Activated naive CD8-positive, alpha-beta T cell (primary cell): ENCODE measurements around the gene XPO4.
"Not testable (repeated sequence)": the region's sequence is repeated elsewhere in the genome, so short reads cannot be mapped to it uniquely, and the experiment has no call there.

Experiments used
- H3K27ac Mint-ChIP-seq: one replicate; pipeline ENCODE4 v1.8.0; 2021; ENCODE audit warnings: mixed read lengths
- H3K27me3 Mint-ChIP-seq: one replicate; pipeline ENCODE4 v1.8.0; 2021; ENCODE audit warnings: mixed read lengths
- H3K36me3 Mint-ChIP-seq: one replicate; pipeline ENCODE4 v1.8.0; 2021; ENCODE audit warnings: mixed read lengths
- H3K4me1 Mint-ChIP-seq: one replicate; pipeline ENCODE4 v1.8.0; 2021; ENCODE audit warnings: low read depth, mixed read lengths
- H3K4me3 Mint-ChIP-seq: one replicate; pipeline ENCODE4 v1.8.0; 2021; ENCODE audit warnings: mild to moderate bottlenecking, mixed read lengths
- H3K9me3 Mint-ChIP-seq: one replicate; pipeline ENCODE4 v1.8.0; 2021; ENCODE audit warnings: low read depth, mixed read lengths

XPO4 gene

DNA sequence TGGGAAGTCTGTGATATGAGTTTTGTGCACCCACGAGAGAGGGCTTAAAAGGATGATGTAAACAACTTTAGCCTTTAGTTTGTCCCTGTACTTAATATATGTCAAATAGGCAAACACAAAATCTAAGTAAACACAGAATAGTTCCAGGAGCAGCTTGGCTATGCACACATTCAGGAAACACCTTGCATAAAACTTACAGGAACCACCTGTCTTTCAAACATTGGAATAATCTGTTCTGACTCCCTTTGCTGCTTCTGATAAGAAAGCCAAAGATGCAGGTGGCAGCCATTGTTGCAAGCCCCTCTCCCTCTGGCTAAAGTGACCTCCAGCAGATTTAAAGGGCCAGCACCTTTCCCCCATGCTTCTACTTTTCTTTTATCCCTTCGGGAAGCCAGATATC is 133.5 kb downstream of the XPO4 start:
- H3K4me1 Mint-ChIP-seq = peaks cover 37% of the 10 kb centered on the region
- H3K27me3 Mint-ChIP-seq = no peaks in the 10 kb centered on the region
- peaks cover 15% of the 10 kb centered on the region for H3K9me3 Mint-ChIP-seq
- H3K36me3 Mint-ChIP-seq = peaks cover 32% of the 10 kb centered on the region
- H3K27ac Mint-ChIP-seq = no peak overlapping the region
- no peak overlapping the region for H3K4me3 Mint-ChIP-seq

- Mint-ChIP-seq H3K27me3 (no peaks in the 10 kb centered on the region), H3K27ac (no peak overlapping the region), H3K4me3 (no peak overlapping the region), H3K4me1 (peaks cover 31% of the 10 kb centered on the region), H3K36me3 (peaks cover 32% of the 10 kb centered on the region), H3K9me3 (peaks cover 15% of the 10 kb centered on the region)
Measured at GRCh38 chr13:20767309-20767943, 135.1 kb downstream of the XPO4 start.

GRCh38 chr13:20760872-20761271 is 141.7 kb downstream of the XPO4 start:
- Mint-ChIP-seq H3K9me3 (no peaks in the 10 kb centered on the region), H3K27ac (no peak overlapping the region), H3K36me3 (peaks cover 13% of the 10 kb centered on the region), H3K27me3 (no peaks in the 10 kb centered on the region), H3K4me1 (peaks cover 2% of the 10 kb centered on the region), H3K4me3 (no peak overlapping the region)

DNA sequence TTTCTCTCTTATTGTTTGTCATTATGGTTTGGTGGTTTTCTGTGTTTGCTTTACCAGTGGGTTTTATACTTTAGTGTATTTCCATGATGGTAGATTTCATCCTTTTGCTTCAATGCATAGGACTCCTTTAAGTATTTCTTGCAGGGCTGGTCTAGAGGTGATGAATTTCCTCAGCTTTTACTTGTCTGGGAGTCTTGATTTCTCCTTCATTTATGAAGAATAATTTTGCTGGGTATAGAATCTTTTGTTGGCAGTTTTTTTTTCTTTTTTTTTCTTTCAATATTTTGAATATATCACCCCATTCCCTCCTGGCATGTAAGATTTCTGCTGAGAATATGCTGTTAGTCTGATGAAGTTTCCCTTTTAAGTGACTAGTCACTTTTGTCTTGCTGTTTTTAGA is 148.5 kb downstream of the XPO4 start:
- Mint-ChIP-seq H3K27ac (no peak overlapping the region), H3K4me3 (no peak overlapping the region), H3K27me3 (no peaks in the 10 kb centered on the region), H3K9me3 (peaks cover 11% of the 10 kb centered on the region), H3K36me3 (peaks cover 47% of the 10 kb centered on the region), H3K4me1 (no peaks in the 10 kb centered on the region)

GRCh38 chr13:20749377-20749776 is 153.2 kb downstream of the XPO4 start:
- H3K4me3 Mint-ChIP-seq = no peak overlapping the region
- no peaks in the 10 kb centered on the region for H3K4me1 Mint-ChIP-seq
- H3K9me3 Mint-ChIP-seq = peaks cover 22% of the 10 kb centered on the region
- no peaks in the 10 kb centered on the region for H3K27me3 Mint-ChIP-seq
- H3K27ac Mint-ChIP-seq = no peak overlapping the region
- H3K36me3 Mint-ChIP-seq = peaks cover 47% of the 10 kb centered on the region

DNA sequence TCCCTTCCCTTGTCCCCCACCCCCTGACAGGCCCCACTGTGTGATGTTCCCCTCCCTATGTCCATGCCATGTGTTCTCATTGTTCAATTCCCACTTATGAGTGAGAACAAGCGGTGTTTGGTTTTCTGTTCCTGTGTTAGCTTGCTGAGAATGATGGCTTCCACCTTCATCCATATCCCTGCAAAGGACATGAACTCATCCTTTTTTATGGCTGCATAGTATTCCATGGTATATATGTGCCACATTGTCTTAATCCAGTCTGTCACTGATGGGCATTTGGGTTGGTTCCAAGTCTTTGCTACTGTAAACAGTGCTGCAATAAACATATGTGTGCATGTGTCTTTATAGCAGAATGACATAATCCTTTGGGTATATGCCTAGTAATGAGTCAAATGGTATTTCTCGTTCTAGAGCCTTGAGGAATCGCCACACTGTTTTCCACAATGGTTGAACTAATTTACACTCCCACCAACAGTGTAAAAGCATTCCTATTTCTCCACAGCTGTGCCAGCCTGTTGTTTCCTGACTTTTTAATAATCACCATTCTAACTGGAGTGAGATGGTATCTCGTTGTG is 158.6 kb downstream of the XPO4 start:
- not testable (repeated sequence) for H3K4me3 Mint-ChIP-seq
- peaks cover 10% of the 10 kb centered on the region for H3K9me3 Mint-ChIP-seq

GRCh38 chr13:20740021-20740420 is 162.5 kb downstream of the XPO4 start:
- no peaks in the 10 kb centered on the region for H3K4me1 Mint-ChIP-seq
- no peak overlapping the region for H3K27ac Mint-ChIP-seq
- peaks cover 13% of the 10 kb centered on the region for H3K36me3 Mint-ChIP-seq
- no peak overlapping the region for H3K4me3 Mint-ChIP-seq
- no peaks in the 10 kb centered on the region for H3K27me3 Mint-ChIP-seq
- no peaks in the 10 kb centered on the region for H3K9me3 Mint-ChIP-seq

More for the DNA sequence above, 158.6 kb downstream of the XPO4 start:
- peaks cover 25% of the 10 kb centered on the region for H3K36me3 Mint-ChIP-seq
- not testable (repeated sequence) for H3K4me1 Mint-ChIP-seq, H3K27ac Mint-ChIP-seq, H3K27me3 Mint-ChIP-seq

DNA sequence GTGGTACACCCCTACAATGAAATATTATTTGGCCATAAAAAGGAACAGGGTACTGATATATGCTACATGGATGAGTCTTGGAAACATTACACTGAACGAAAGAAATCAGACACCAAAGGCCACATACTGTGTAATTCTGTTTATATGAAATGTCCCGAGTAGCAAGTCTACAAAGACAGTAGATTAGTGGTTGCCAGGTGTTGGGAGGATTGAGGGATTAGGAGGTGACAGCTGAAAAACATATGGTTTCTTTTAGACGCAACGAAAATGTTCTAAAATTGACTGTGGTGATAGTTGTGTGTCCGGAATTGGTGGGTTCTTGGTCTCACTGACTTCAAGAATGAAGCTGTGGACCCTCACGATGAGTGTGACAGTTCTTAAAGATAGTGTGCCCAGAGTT is 163.9 kb downstream of the XPO4 start:
- Mint-ChIP-seq H3K4me3 (no peak overlapping the region), H3K27me3 (no peaks in the 10 kb centered on the region), H3K4me1 (no peaks in the 10 kb centered on the region), H3K27ac (no peak overlapping the region), H3K36me3 (peaks cover 14% of the 10 kb centered on the region), H3K9me3 (no peaks in the 10 kb centered on the region)

DNA sequence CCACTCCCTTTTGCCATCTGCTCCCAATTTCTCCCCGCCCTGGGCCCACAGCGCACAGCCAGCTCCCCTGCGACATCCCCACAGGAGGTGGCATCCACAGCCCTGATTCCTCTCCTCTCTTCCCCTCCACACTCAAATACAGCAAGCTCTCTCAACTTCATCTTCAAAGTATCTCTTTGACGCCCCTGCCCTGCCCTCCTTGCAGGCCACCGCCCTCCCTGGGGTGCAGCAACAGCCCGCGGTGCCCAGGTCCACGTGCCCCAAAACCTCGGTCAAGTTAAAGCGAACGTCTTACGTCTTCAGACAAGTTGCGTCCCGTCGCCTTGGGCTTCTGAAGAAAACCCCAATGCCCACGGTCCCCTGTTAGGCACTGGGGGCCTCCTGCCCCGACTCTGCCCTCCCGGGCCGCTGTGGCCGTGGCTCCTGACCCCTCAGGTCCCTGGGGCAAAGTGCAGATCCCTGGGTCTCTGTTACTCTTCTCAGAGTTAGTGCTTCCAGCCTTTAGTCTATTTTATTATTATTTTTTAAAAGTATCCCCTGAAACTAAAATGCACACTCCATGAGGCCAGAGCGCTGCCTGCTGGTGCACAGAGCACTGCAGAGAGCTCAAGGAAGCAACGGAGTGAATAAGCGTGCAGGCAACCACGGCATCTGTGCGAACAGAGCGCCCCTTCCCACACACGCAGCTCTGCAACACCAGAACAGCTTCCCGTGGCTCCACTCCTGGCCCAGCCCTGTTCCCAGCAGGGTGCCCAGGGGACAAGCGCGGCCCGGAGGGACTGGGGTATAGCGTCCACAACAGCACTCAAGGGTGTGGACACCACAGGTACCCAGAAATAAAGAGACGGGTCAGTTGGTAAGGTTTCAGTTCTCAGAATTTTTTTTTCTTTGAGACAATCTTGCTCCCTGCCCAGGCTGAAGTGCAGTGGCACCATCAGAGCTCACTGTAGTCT is 172.6 kb downstream of the XPO4 start:
- Mint-ChIP-seq H3K4me1 (no peaks in the 10 kb centered on the region), H3K4me3 (no peak overlapping the region), H3K9me3 (no peaks in the 10 kb centered on the region), H3K27ac (no peak overlapping the region), H3K36me3 (peaks cover 10% of the 10 kb centered on the region), H3K27me3 (no peaks in the 10 kb centered on the region)

DNA sequence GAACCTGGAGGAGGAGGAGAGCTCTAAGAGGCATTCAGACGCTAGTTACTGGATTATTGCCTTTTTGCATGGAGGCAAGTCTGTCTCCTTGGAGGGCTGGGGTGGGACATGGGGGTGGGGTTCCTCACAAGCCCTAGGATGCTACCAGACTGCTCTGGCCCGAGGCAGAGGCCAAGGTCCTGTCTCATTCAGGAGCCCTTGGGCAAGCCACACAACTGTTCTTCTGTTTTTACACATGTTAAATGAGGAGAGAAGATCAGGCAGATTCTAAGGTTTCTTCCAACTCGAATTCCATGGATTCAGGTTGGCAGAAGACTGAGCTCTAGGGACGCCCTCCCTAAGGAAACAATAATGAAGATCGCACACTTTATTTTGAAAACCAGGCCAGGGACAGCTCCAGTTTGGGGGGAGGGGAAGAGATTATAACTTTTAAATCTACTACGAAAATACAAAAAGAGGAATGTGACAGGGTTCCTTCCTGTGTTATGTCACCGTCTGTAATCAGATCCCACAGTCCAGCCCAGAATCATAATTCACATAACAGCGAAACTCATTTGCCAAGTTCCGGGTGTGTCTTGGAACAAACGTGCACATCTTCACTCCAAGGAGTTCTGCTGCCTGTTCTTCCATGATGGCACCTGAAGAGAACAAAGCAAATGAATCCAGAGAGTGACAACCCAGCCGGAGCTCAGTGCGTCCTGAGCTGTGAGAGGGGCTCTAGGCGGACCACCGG is 173.8 kb downstream of the XPO4 start:
- no peaks in the 10 kb centered on the region for H3K4me1 Mint-ChIP-seq
- H3K27me3 Mint-ChIP-seq = no peaks in the 10 kb centered on the region
- H3K9me3 Mint-ChIP-seq = no peaks in the 10 kb centered on the region
- H3K4me3 Mint-ChIP-seq = no peak overlapping the region
- H3K27ac Mint-ChIP-seq = no peak overlapping the region
- H3K36me3 Mint-ChIP-seq = peaks cover 7% of the 10 kb centered on the region

- H3K9me3 Mint-ChIP-seq = no peaks in the 10 kb centered on the region
- no peaks in the 10 kb centered on the region for H3K27me3 Mint-ChIP-seq
- no peaks in the 10 kb centered on the region for H3K4me1 Mint-ChIP-seq
- peaks cover 7% of the 10 kb centered on the region for H3K36me3 Mint-ChIP-seq
- H3K27ac Mint-ChIP-seq = no peak overlapping the region
- H3K4me3 Mint-ChIP-seq = no peak overlapping the region
Measured at GRCh38 chr13:20727856-20728255, 174.7 kb downstream of the XPO4 start.
